GM12891 (cell line): ENCODE measurements around the gene SLC29A1.
"Not testable (repeated sequence)": the region's sequence is repeated elsewhere in the genome, so short reads cannot be mapped to it uniquely, and the experiment has no call there.

ENCODE experiments used
- POLR2A ChIP-seq: IDR thresholded peaks from 2 replicates; pipeline ENCODE4 v1.6.1; 2011; ENCODE audit warnings: low read depth, low read length, control low read depth
- POLR2AphosphoS5 ChIP-seq: IDR thresholded peaks from 2 replicates; pipeline ENCODE4 v1.6.1; 2011; ENCODE audit warnings: low read depth, low read length, control low read depth
- TAF1 ChIP-seq: IDR thresholded peaks from 2 replicates; pipeline ENCODE4 v1.6.1; 2011; ENCODE audit warnings: low read depth, low read length, control low read depth

GRCh38 chr6:44231426-44231825, 8.0 kb downstream of the SLC29A1 start:
- not testable (repeated sequence) for TF ChIP-seq POLR2AphosphoS5, TAF1, POLR2A
